ENCODE measurements around the gene NEK1.

DNA sequence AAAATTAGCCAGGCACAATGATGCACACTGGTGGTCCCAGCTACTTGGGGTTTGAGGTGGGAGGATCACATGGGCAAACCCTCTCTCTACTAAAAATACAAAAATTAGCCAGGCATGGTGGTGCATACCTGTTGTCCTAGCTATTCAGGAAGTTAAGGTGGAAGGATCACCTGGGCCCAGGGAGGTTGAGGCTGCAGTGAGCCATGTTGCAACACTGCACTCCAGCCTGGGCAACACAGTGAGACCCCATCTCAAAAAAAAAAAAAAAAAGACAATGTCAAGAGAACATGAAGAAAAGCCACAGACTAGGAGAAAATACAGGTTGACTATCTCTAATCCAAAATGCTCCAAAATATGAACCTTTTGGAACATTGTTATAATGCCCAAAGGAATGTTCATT lies 153.8 kb downstream of the NEK1 start:
- TF ChIP-seq, protein P1, sequence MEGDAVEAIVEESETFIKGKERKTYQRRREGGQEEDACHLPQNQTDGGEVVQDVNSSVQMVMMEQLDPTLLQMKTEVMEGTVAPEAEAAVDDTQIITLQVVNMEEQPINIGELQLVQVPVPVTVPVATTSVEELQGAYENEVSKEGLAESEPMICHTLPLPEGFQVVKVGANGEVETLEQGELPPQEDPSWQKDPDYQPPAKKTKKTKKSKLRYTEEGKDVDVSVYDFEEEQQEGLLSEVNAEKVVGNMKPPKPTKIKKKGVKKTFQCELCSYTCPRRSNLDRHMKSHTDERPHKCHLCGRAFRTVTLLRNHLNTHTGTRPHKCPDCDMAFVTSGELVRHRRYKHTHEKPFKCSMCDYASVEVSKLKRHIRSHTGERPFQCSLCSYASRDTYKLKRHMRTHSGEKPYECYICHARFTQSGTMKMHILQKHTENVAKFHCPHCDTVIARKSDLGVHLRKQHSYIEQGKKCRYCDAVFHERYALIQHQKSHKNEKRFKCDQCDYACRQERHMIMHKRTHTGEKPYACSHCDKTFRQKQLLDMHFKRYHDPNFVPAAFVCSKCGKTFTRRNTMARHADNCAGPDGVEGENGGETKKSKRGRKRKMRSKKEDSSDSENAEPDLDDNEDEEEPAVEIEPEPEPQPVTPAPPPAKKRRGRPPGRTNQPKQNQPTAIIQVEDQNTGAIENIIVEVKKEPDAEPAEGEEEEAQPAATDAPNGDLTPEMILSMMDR (IDR thresholded peaks at IDR 0.05; ENCODE audit: insufficient read depth, low read depth, low read length): no peak
- TF ChIP-seq EZH2 (IDR thresholded peaks at IDR 0.05; ENCODE audit: insufficient read depth, low read length): no peak

Measured in astrocyte (in vitro differentiated cells and primary cell).